Nephron (organoid): Measurements from ENCODE around the gene GPX1.
"Not testable (repeated sequence)": the region's sequence is repeated elsewhere in the genome, so short reads cannot be mapped to it uniquely, and the experiment has no call there.

Source experiments
- H3K27ac Mint-ChIP-seq, 3 experiments: 2 replicates each; pipeline ENCODE4 v1.8.0; 2020; ENCODE audit warnings: mixed read lengths in 3 of 3, mild to moderate bottlenecking in 2 of 3, moderate library complexity in 1 of 3
- H3K27me3 Mint-ChIP-seq: 2 replicates; pipeline ENCODE4 v1.8.0; 2021; ENCODE audit warnings: low read depth, mild to moderate bottlenecking, moderate library complexity, mixed read lengths
- H3K36me3 Mint-ChIP-seq: 2 replicates; pipeline ENCODE4 v1.8.0; 2020; ENCODE audit warnings: low read depth, mixed read lengths
- H3K4me1 Mint-ChIP-seq: 2 replicates; pipeline ENCODE4 v1.8.0; 2020; ENCODE audit warnings: mixed read lengths
- H3K4me3 Mint-ChIP-seq, 3 experiments: 2 replicates each; pipeline ENCODE4 v1.8.0; 2020; ENCODE audit warnings: mild to moderate bottlenecking in 3 of 3, mixed read lengths in 3 of 3, moderate library complexity in 2 of 3
- H3K9me3 Mint-ChIP-seq: 2 replicates; pipeline ENCODE4 v1.8.0; 2020; ENCODE audit warnings: mixed read lengths
- CTCF ChIP-seq, 3 experiments: fragments of 200-600 bp; sonication (generic); IDR thresholded peaks; one replicate each; pipeline ENCODE4 v1.5.0; 2021; ENCODE audit warnings: antibody characterized with exemption in 3 of 3; ENCODE audit not compliant: unreplicated experiment in 3 of 3

Gene GPX1

GRCh38 chr3:49339941-49340800 lies 18.0 kb downstream of the GPX1 start, which contains the start of gene USP4:
Gene USP4, minus strand, starts transcription at chr3:49340053. Its CDS starts 29 bp downstream, at chr3:49340024.
- H3K4me3 Mint-ChIP-seq: peak within 1 kb of the TSS; percentile 95 to 99 (median 98)
- H3K36me3 Mint-ChIP-seq: peaks cover 12% of the 10 kb centered on the region
- H3K9me3 Mint-ChIP-seq: no peaks in the 10 kb centered on the region
- H3K4me1 Mint-ChIP-seq: peaks cover 24% of the 10 kb centered on the region
- H3K27ac Mint-ChIP-seq: peak within 1 kb of the TSS; percentile 98 to 99 (median 99)
- peak; percentile 30 to 40 (median 37) for TF ChIP-seq CTCF (IDR thresholded peaks at IDR 0.05; ENCODE audit: unreplicated experiment in 3 of 3)
- H3K27me3 Mint-ChIP-seq: no peaks in the 10 kb centered on the region

- Mint-ChIP-seq H3K27ac (peak overlapping the region; percentile 98 to 99 (median 99)), H3K4me3 (peak overlapping the region; percentile 95 to 99 (median 98)), H3K27me3 (no peaks in the 10 kb centered on the region), H3K9me3 (no peaks in the 10 kb centered on the region), H3K4me1 (peaks cover 24% of the 10 kb centered on the region), H3K36me3 (peaks cover 19% of the 10 kb centered on the region)
- no peak for TF ChIP-seq CTCF (IDR thresholded peaks at IDR 0.05; ENCODE audit: unreplicated experiment in 3 of 3)
These were observed 18.6 kb downstream of the GPX1 start for GRCh38 chr3:49339581-49339940.

GRCh38 chr3:49333916-49334633 lies 24.1 kb downstream of the GPX1 start:
- H3K4me3 Mint-ChIP-seq: no peak overlapping the region

GRCh38 chr3:49333091-49333490 lies 25.1 kb downstream of the GPX1 start:
- Mint-ChIP-seq H3K4me1 (peaks cover 2% of the 10 kb centered on the region), H3K9me3 (no peaks in the 10 kb centered on the region), H3K27ac (no peak overlapping the region), H3K27me3 (no peaks in the 10 kb centered on the region), H3K36me3 (peaks cover 58% of the 10 kb centered on the region), H3K4me3 (no peak overlapping the region)
- TF ChIP-seq CTCF (IDR thresholded peaks at IDR 0.05; ENCODE audit: unreplicated experiment in 3 of 3): no peak

More at GRCh38 chr3:49333916-49334633, 24.1 kb downstream of the GPX1 start:
- H3K27ac Mint-ChIP-seq: no peak overlapping the region
- no peaks in the 10 kb centered on the region for H3K27me3 Mint-ChIP-seq
- no peak for TF ChIP-seq CTCF (IDR thresholded peaks at IDR 0.05; ENCODE audit: unreplicated experiment in 3 of 3)
- no peaks in the 10 kb centered on the region for H3K9me3 Mint-ChIP-seq
- peaks cover 55% of the 10 kb centered on the region for H3K36me3 Mint-ChIP-seq
- H3K4me1 Mint-ChIP-seq: peaks cover 8% of the 10 kb centered on the region

- Mint-ChIP-seq H3K9me3 (no peaks in the 10 kb centered on the region), H3K36me3 (peaks cover 58% of the 10 kb centered on the region), H3K27me3 (no peaks in the 10 kb centered on the region), H3K4me1 (no peaks in the 10 kb centered on the region), H3K4me3 (no peak overlapping the region), H3K27ac (no peak overlapping the region)
- TF ChIP-seq CTCF (IDR thresholded peaks at IDR 0.05; ENCODE audit: unreplicated experiment in 3 of 3): no peak
These were observed 29.0 kb downstream of the GPX1 start for GRCh38 chr3:49329186-49329585.

- H3K27me3 Mint-ChIP-seq: not testable (repeated sequence)
These were observed 29.8 kb downstream of the GPX1 start for GRCh38 chr3:49328350-49328749.

More at GRCh38 chr3:49328350-49328749, 29.8 kb downstream of the GPX1 start:
- not testable (repeated sequence) for H3K4me1 Mint-ChIP-seq, H3K9me3 Mint-ChIP-seq, H3K27ac Mint-ChIP-seq, H3K4me3 Mint-ChIP-seq
- H3K36me3 Mint-ChIP-seq: peaks cover 60% of the 10 kb centered on the region
